Measurements from ENCODE around the gene CASZ1. TPM values are rescaled to one million over a fixed set of nuclear protein-coding genes. Genes with fewer than 3 reads are reported as not detected.

The CASZ1 gene
- polyA plus RNA-seq, 3 donors, result 0.30 to 3.7 (median 0.50) TPM

DNA sequence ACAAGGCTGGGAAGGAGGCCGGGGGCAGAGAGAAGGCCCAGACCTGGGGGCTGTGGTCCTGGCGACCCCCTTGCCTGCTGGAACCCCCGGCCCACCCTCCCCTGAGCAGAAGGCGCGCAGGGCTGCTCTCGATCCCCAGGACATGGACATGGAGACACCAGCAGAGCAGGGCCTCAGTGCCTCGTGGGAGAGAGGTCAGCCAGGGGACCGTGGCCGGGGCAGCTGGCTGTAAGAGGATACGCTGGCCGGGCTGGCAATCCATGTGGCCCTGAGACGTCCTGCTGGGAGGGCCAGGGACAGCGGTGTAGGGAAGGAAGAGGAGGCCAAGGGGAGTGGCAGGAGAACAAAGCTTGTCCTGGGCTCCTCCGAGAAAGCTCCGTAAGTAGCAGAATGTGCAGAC is 132.2 kb downstream of the CASZ1 start:
- no peak for TF ChIP-seq CTCF (IDR thresholded peaks at IDR 0.05)
- Histone ChIP-seq H3K4me1 (ENCODE audit: control insufficient read depth in 1 of 2, insufficient read depth in 2 of 2, low read length in 2 of 2) (no peaks in the 10 kb centered on the region), H3K36me3 (replicated peaks in 1 of 2; ENCODE audit: control insufficient read depth in 1 of 2, insufficient read depth in 2 of 2, low read length in 2 of 2) (no peaks in the 10 kb centered on the region), H3K79me2 (ENCODE audit: insufficient read depth, low read length) (no peaks in the 10 kb centered on the region), H2AFZ (ENCODE audit: insufficient read depth, low read depth, low read length, poor library complexity, severe bottlenecking) (no peak overlapping the region), H3K4me2 (replicated peaks; ENCODE audit: extremely low read depth, low read length, poor library complexity, severe bottlenecking) (no peak overlapping the region), H3K4me3 (replicated peaks in 1 of 3; ENCODE audit: low read depth in 2 of 3, low read length in 3 of 3) (no peak overlapping the region), H3K27me3 (ENCODE audit: control insufficient read depth in 2 of 2, insufficient read depth in 2 of 2, low read length in 2 of 2) (no peaks in the 10 kb centered on the region), H3K27ac (ENCODE audit: low read depth in 1 of 2, low read length in 2 of 2) (no peak overlapping the region), H3K9me3 (replicated peaks in 1 of 2; ENCODE audit: control insufficient read depth in 1 of 2, insufficient read depth in 1 of 2, low read length in 2 of 2) (no peaks in the 10 kb centered on the region), H4K20me1 (ENCODE audit: insufficient read depth, low read length) (no peaks in the 10 kb centered on the region), H3K9ac (ENCODE audit: insufficient read depth, low read length, poor library complexity, severe bottlenecking) (no peak overlapping the region)
- peaks cover 0 to 2% (median 0%) of the 10 kb centered on the region in 3 donors for H3K27me3 Mint-ChIP-seq (ENCODE audit: low read depth in 3 of 3)
- no peaks in the 10 kb centered on the region for H3K9me3 Mint-ChIP-seq
- no peak for DNase-seq
- H3K4me1 Mint-ChIP-seq, result no peaks in the 10 kb centered on the region
- 96% methylated on average over 13 of the region's 15 CpGs for WGBS (ENCODE audit: insufficient coverage)
- no peak overlapping the region for H3K27ac Mint-ChIP-seq
- intact Hi-C loops (cut with micrococcal nuclease), result no loop called here
- H3K36me3 Mint-ChIP-seq, result no peaks in the 10 kb centered on the region
- no peak overlapping the region for H3K4me3 Mint-ChIP-seq

- no peak overlapping the region for H3K4me2 ChIP-seq (replicated peaks; ENCODE audit: extremely low read depth, low read length, poor library complexity, severe bottlenecking)
- TF ChIP-seq CTCF (IDR thresholded peaks at IDR 0.05), result no peak
- no peaks in the 10 kb centered on the region for H3K36me3 Mint-ChIP-seq
- H3K9ac ChIP-seq (ENCODE audit: insufficient read depth, low read length, poor library complexity, severe bottlenecking), result no peak overlapping the region
- H3K79me2 ChIP-seq (ENCODE audit: insufficient read depth, low read length), result no peaks in the 10 kb centered on the region
- no peaks in the 10 kb centered on the region for H3K36me3 ChIP-seq (replicated peaks in 1 of 2; ENCODE audit: control insufficient read depth in 1 of 2, insufficient read depth in 2 of 2, low read length in 2 of 2)
- H3K27me3 ChIP-seq (ENCODE audit: control insufficient read depth in 2 of 2, insufficient read depth in 2 of 2, low read length in 2 of 2), result no peaks in the 10 kb centered on the region
- H3K4me3 ChIP-seq (replicated peaks in 1 of 3; ENCODE audit: low read depth in 2 of 3, low read length in 3 of 3), result no peak overlapping the region
- no peak overlapping the region for H3K27ac ChIP-seq (ENCODE audit: low read depth in 1 of 2, low read length in 2 of 2)
- no peak overlapping the region for H3K4me3 Mint-ChIP-seq
- no peaks in the 10 kb centered on the region for H3K4me1 Mint-ChIP-seq
- no peak overlapping the region for H3K27ac Mint-ChIP-seq
- DNase-seq, result no peak
- H3K9me3 Mint-ChIP-seq, result no peaks in the 10 kb centered on the region
- no peaks in the 10 kb centered on the region for H3K4me1 ChIP-seq (ENCODE audit: control insufficient read depth in 1 of 2, insufficient read depth in 2 of 2, low read length in 2 of 2)
- WGBS (ENCODE audit: insufficient coverage), result 88% methylated on average over 3 of the region's 15 CpGs
- peaks cover 0 to 2% (median 0%) of the 10 kb centered on the region in 3 donors for H3K27me3 Mint-ChIP-seq (ENCODE audit: low read depth in 3 of 3)
- intact Hi-C loops (cut with micrococcal nuclease), result no loop called here
- no peaks in the 10 kb centered on the region for H3K9me3 ChIP-seq (replicated peaks in 1 of 2; ENCODE audit: control insufficient read depth in 1 of 2, insufficient read depth in 1 of 2, low read length in 2 of 2)
- H2AFZ ChIP-seq (ENCODE audit: insufficient read depth, low read depth, low read length, poor library complexity, severe bottlenecking), result no peak overlapping the region
- H4K20me1 ChIP-seq (ENCODE audit: insufficient read depth, low read length), result no peaks in the 10 kb centered on the region
These were observed 132.8 kb downstream of the CASZ1 start for GRCh38 chr1:10663678-10664035.

Measured in CD14-positive monocyte (primary cell).